HEK293 (cell line): ENCODE results near the gene NOL6.

Experiments used
- ZNF362 ChIP-seq: fragments of 450-650 bp; formaldehyde crosslinking; IDR thresholded peaks from 2 replicates; pipeline ENCODE4 v1.5.1; 2016; ENCODE audit warnings: missing biosample characterization, missing genetic modification characterization
- ZNF510 ChIP-seq: fragments of 450-650 bp; formaldehyde crosslinking; IDR thresholded peaks from 2 replicates; pipeline ENCODE4 v1.5.1; 2018; ENCODE audit warnings: mild to moderate bottlenecking, missing genetic modification characterization, missing biosample characterization; ENCODE audit not compliant: insufficient replicate concordance
- ZNF558 ChIP-seq: fragments of 450-650 bp; formaldehyde crosslinking; IDR thresholded peaks from 2 replicates; pipeline ENCODE4 v1.5.1; 2016; ENCODE audit warnings: missing biosample characterization, missing genetic modification characterization

GRCh38 chr9:33459115-33459514, 14.6 kb downstream of the NOL6 start:
- no peak for TF ChIP-seq ZNF362 (tag by site-specific recombination)
- no peak for TF ChIP-seq ZNF510 (tag by site-specific recombination)
- no peak for TF ChIP-seq ZNF558 (tag by site-specific recombination)
